OCI-LY3 (cell line): ENCODE measurements around the gene PROK1.

Experiments used
- CTCF ChIP-seq: fragments of 200-600, 300-600 bp; sonication (generic); IDR thresholded peaks from 2 replicates; pipeline ENCODE4 v1.5.1; 2014; ENCODE audit warnings: antibody characterized with exemption, low read length, low read depth
- EZH2phosphoT487 ChIP-seq: fragments of 200-600 bp; shearing (Covaris generic); IDR thresholded peaks from 2 replicates; pipeline ENCODE4 v1.6.1; 2018; ENCODE audit warnings: antibody characterized with exemption, mixed run types, low read depth

- TF ChIP-seq CTCF (no peak), EZH2phosphoT487 (no peak)
Measured at GRCh38 chr1:110408488-110408887, 42.5 kb upstream of the PROK1 start.
